ENCODE data around the gene KIAA0232. TPM values are rescaled to one million over a fixed set of nuclear protein-coding genes. Genes with fewer than 3 reads are reported as not detected.

KIAA0232 gene
- total and polyA plus RNA-seq, 9 of the 15 experiments (the other 6 are each of a cell fraction or from before 2014, with no cell fraction given): 3.5 to 17.4 (median 13.0) TPM

- 0 out of 4 replicates have a peak, but pooled peaks have one; percentile 26 for TF ChIP-seq FOXK2 (conservative IDR thresholded peaks at IDR 0.05 in 1 of 2, IDR thresholded peaks at IDR 0.05 in 1 of 2; ENCODE audit: low read depth in 2 of 2)
- no peak for TF ChIP-seq SAFB (IDR thresholded peaks at IDR 0.05; ENCODE audit: borderline replicate concordance, low read depth, low read length)
- no peak for TF ChIP-seq IRF2 (CRISPR knock-in tag; IDR thresholded peaks at IDR 0.05)
- TF ChIP-seq ZNF24 (IDR thresholded peaks at IDR 0.05): peak; percentile 69; the same call in 1 of the 2 replicates
- TF ChIP-seq SMAD1 (IDR thresholded peaks at IDR 0.05; ENCODE audit: low read depth, low read length, partially characterized antibody): peak; percentile 11
- TF ChIP-seq POU5F1 (IDR thresholded peaks at IDR 0.05; ENCODE audit: borderline replicate concordance, low read depth, low read length, partially characterized antibody): no peak
- TF ChIP-seq NR2C1 (IDR thresholded peaks at IDR 0.05): no peak
- TF ChIP-seq NR2C1 (tag; IDR thresholded peaks at IDR 0.05): 0 out of 2 replicates have a peak, but pooled peaks have one; percentile 9
- no peak for TF ChIP-seq ZNF282 (CRISPR knock-in tag; IDR thresholded peaks at IDR 0.05)
- no peak for TF ChIP-seq ESRRB (CRISPR knock-in tag; IDR thresholded peaks at IDR 0.05; ENCODE audit: borderline replicate concordance)
- no peak for TF ChIP-seq ZNF23 (CRISPR knock-in tag; IDR thresholded peaks at IDR 0.05)
- peak; percentile 34; the same call in 1 of the 2 replicates for TF ChIP-seq HCFC1 (IDR thresholded peaks at IDR 0.05; ENCODE audit: low read depth, low read length)
- TF ChIP-seq ZBTB17 (CRISPR knock-in tag; IDR thresholded peaks at IDR 0.05): 0 out of 2 replicates have a peak, but pooled peaks have one; percentile 27
- no peak for TF ChIP-seq HOXB6 (CRISPR knock-in tag; IDR thresholded peaks at IDR 0.05; ENCODE audit: borderline replicate concordance)
- TF ChIP-seq SMARCB1 (IDR thresholded peaks at IDR 0.05; ENCODE audit: insufficient read length, low read depth): no peak
- peak; percentile 31; the same call in 1 of the 2 replicates for TF ChIP-seq TCF3 (CRISPR knock-in tag; IDR thresholded peaks at IDR 0.05)
- no peak for TF ChIP-seq RBM22 (IDR thresholded peaks at IDR 0.05; ENCODE audit: low read depth, low read length, poor library complexity, severe bottlenecking)
- peak; percentile 78 for TF ChIP-seq ZNF316 (IDR thresholded peaks at IDR 0.05)
- TF ChIP-seq HNRNPLL (IDR thresholded peaks at IDR 0.05; ENCODE audit: low read depth, low read length, poor library complexity, severe bottlenecking): peak; percentile 52
- TF ChIP-seq DPF2 (IDR thresholded peaks at IDR 0.05): peak; percentile 78
- TF ChIP-seq U2AF1 (optimal IDR thresholded peaks at IDR 0.05; ENCODE audit: low read depth, low read length): no peak
- no peak for TF ChIP-seq BRF2 (IDR thresholded peaks at IDR 0.05; ENCODE audit: borderline replicate concordance, insufficient read depth, insufficient read length)
- peak; percentile 42; the same call in 1 of the 2 replicates for TF ChIP-seq MTA1 (IDR thresholded peaks at IDR 0.05; ENCODE audit: borderline replicate concordance)
- no peak for TF ChIP-seq CBFA2T2 (conservative IDR thresholded peaks at IDR 0.05)
- TF ChIP-seq HLTF (IDR thresholded peaks at IDR 0.05): no peak
- TF ChIP-seq ZFX (CRISPR knock-in tag; IDR thresholded peaks at IDR 0.05): peak; percentile 63; the same call in 1 of the 2 replicates
- no peak for TF ChIP-seq SIRT6 (IDR thresholded peaks at IDR 0.05; ENCODE audit: low read depth, low read length)
- TF ChIP-seq ZBTB26 (CRISPR knock-in tag; IDR thresholded peaks at IDR 0.05): no peak
- no peak for TF ChIP-seq ZNF583 (CRISPR knock-in tag; IDR thresholded peaks at IDR 0.05)
- no peak for TF ChIP-seq NELFE (IDR thresholded peaks at IDR 0.05; ENCODE audit: insufficient read depth, insufficient read length)
- TF ChIP-seq CBX1 (IDR thresholded peaks at IDR 0.05; ENCODE audit: low read depth): peak; percentile 72; the same call in 1 of the 2 replicates
Observed at GRCh38 chr4:6892190-6892908, 109.8 kb downstream of the KIAA0232 start (continued).

All from K562 (cell line).